Diencephalon (tissue), 1 donor: Measurements from ENCODE around the gene OR51F2. TPM values are rescaled to one million over a fixed set of nuclear protein-coding genes. Genes with fewer than 3 reads are reported as not detected.

Experiments used
- total RNA-seq: library from RNA; depleted of rRNA; stranded (reverse); fragments of >200 nt; gene quantifications from one replicate; pipeline ENCODE4 v1.2.3, GENCODE V29; 2014

Gene OR51F2, protein sequence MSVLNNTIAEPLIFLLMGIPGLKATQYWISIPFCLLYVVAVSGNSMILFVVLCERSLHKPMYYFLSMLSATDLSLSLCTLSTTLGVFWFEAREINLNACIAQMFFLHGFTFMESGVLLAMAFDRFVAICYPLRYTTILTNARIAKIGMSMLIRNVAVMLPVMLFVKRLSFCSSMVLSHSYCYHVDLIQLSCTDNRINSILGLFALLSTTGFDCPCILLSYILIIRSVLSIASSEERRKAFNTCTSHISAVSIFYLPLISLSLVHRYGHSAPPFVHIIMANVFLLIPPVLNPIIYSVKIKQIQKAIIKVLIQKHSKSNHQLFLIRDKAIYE
- total RNA-seq: not detected

DNA sequence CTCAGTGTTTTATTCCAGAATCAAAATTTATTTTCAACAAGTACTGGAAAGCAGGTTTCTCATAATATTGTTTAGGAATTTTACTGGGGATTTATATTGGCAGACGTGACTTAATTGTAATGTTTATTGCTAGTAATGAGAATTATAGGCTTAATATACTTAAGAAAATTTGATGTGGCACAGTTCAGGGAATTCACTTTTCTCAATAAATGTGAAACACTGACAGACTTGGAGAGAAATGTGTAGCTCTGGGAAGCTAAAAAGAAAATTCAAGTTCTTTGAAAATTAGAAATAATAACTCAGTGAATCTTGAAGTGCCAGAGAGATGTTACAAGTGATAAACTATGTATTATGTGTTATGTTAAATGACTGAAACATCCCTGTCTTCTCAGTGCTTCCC, at the start of gene OR51F2:
Gene OR51F2, plus strand, starts transcription at position 301 of the 400 bp plus-strand sequence. CDS start 101 bp downstream, outside the sequence.

DNA sequence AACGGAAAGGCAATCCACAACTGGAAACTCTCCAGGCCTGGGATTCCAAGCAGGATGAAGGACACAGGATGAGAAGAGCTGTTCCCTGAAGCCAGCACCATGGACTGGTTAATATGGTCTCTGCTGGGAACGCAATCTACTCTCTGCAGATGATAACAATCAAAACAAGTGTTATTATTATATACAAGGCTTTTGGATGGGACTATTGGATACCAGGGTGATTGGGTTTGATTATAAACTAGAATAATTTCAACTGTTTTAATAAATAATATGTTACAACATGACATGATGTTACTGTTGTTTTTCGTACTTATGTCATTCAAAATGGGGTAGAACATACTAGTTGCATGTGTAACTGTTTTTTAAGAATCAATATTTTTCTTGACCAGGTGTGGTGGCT, 16.8 kb upstream of the OR51F2 start, which contains the start of gene OR52R1:
Gene OR52R1, minus strand, starts transcription at position 101 of the 400 bp plus-strand sequence. Its CDS starts 0 bp downstream, at position 101.

DNA sequence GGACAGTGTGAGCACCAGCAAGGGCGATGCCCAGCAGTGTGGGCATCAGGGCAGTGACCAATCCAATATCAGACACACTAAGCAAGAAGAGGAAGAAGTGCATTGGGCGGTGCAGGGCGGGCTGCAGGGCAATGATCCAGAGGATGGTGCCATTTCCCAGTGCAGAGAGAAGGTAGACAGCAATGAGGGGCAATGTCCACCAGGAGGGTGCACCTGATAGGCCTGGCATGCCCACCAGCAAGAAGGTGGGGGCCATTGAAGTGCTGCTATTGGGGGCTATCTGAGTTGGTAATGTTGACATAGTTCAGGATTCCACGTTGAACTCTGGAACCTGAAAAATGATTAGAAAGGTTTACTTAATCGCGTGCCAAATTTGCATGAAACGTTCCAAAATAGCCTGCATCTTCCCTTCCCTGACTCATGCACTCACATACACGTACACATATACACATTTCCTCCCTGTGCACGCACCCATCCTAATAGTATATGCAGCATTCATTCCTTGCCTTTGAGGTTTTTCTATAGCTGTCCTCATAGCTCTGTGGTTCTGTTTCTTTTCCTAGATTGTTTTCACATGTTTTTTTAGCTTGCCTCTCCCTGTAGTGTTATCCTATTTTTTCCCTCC, 27.9 kb downstream of the OR51F2 start, which contains the start of gene OR51S1:
Gene OR51S1, minus strand, starts transcription at position 301 of the 625 bp plus-strand sequence. Its CDS starts 0 bp downstream, at position 301.

Other genes starting within 250 kb of the OR51F2 start
- not detected for gene OR52I2, start 239.6 kb upstream of the OR51F2 start, total RNA-seq
- gene OR52I1, start 227.3 kb upstream of the OR51F2 start, total RNA-seq: not detected
- gene TRIM68, start 213.1 kb upstream of the OR51F2 start, total RNA-seq: 13.1 TPM
- not detected for gene OR51D1, start 183.8 kb upstream of the OR51F2 start, total RNA-seq
- 0.23 TPM for gene OR51E1, start 177.3 kb upstream of the OR51F2 start, total RNA-seq
- gene OR51E2, start 123.5 kb upstream of the OR51F2 start, total RNA-seq: under 0.01 TPM
- not detected for gene MMP26, start 116.5 kb upstream of the OR51F2 start, total RNA-seq
- not detected for gene OR51F1, start 51.4 kb upstream of the OR51F2 start, total RNA-seq
- not detected for gene OR52R1, start 16.9 kb upstream of the OR51F2 start, total RNA-seq
- gene OR51S1, start 27.9 kb downstream of the OR51F2 start, total RNA-seq: not detected
- gene OR51T1, start 60.6 kb downstream of the OR51F2 start, total RNA-seq: not detected
- not detected for gene OR51A7, start 82.5 kb downstream of the OR51F2 start, total RNA-seq
- not detected for gene OR51G2, start 98.0 kb downstream of the OR51F2 start, total RNA-seq
- not detected for gene OR51G1, start 103.0 kb downstream of the OR51F2 start, total RNA-seq
- gene OR51A4, start 126.3 kb downstream of the OR51F2 start, total RNA-seq: not detected
- not detected for gene OR51A2, start 134.4 kb downstream of the OR51F2 start, total RNA-seq
- not detected for gene OR51L1, start 173.5 kb downstream of the OR51F2 start, total RNA-seq
- not detected for gene OR52J3, start 225.2 kb downstream of the OR51F2 start, total RNA-seq
- not detected for gene OR52E2, start 238.3 kb downstream of the OR51F2 start, total RNA-seq
- not detected for gene OR52E1, start 248.3 kb downstream of the OR51F2 start, total RNA-seq